Stimulated activated naive CD8-positive, alpha-beta T cell treated with anti-CD3 and anti-CD28 coated beads, Interleukin-15, Interleukin-2, amounts not matched to agents 100 U/mL and 50 U/mL, for 24 hours (primary cell): ENCODE measurements around the gene BCAS4.
A peak's percentile ranks its signal among the peaks of the same experiment; 100 is the strongest.
"Not testable (repeated sequence)": the region's sequence is repeated elsewhere in the genome, so short reads cannot be mapped to it uniquely, and the experiment has no call there.

ENCODE experiments used
- ATAC-seq: fragments of 150-1000 bp; cut with Tn5 transposase; one replicate; pipeline ENCODE4 v1.10.0; 2021
- DNase-seq: peaks from one replicate; pipeline ENCODE4 v3.0.0; 2021

Gene BCAS4

GRCh38 chr20:50876816-50877215 is 82.0 kb downstream of the BCAS4 start:
- DNase-seq (no peak), ATAC-seq (no peak)

DNA sequence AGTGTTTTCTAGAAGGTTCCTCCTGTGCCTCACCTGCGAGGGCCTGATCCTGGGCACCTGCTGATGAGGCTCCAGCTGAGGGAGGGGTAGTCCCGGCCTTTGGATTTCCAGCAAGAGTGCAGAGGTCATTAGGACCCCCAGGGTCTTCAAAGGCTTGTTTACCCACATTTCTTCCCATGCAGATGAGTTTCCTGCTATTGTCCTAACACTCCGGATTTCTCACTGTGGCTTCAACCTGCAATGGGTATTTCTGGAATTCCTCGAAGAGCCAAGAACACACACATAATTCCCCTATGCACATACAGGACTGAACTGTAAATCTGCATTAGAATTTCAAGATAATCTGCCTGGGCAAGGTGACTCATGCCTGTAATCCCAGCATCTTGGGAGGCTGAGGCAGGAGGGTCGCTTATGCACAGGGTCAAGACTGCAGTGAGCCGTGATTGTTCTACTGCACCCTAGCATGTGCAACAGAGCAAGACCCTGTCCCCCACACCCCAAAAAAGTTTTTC is 82.4 kb downstream of the BCAS4 start:
- no peak for DNase-seq
- ATAC-seq = no peak

DNA sequence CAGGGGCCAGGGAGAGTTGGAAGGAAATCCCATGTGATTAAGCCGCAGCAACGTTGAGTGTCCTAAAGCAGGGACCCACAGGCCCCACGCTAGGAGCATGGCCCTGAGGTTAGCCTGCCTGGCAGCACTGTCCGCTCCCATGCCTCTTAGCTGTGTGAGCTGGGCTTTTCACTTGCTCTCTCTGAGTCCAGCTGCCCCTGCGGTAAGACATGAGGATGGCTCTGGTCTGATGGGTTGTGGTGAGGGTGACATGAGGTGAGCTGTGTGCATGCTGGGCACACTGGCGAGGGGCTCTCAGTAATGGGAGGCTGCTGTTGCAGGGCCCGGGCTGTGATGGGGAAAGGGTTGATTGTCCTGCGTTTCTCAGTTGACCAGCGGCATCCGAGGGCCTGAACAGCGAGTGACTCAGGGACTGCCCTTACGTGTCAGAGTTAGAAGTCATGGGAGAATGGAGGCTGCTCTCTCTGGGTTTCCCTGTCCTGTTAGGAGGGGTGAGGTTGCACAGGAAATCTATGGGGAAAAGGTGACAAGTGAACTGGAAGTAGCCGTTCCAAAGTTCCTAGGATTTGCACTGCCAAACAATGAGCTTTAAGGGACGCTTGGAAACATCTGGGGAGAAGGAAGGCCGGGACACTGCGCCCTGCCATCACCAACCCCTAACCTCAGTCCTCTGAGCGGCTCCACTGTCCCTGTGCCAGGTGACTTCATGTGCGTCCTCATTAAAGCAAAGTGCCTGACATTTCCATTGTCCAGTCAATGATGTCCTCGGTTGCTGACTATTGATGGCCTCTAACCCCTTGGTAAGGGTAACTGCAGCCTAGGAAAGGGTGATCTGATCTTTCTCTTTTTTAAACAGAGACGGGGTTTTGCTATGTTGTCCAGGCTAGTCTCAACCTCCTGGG is 85.0 kb downstream of the BCAS4 start:
- DNase-seq (no peak), ATAC-seq (no peak)

DNA sequence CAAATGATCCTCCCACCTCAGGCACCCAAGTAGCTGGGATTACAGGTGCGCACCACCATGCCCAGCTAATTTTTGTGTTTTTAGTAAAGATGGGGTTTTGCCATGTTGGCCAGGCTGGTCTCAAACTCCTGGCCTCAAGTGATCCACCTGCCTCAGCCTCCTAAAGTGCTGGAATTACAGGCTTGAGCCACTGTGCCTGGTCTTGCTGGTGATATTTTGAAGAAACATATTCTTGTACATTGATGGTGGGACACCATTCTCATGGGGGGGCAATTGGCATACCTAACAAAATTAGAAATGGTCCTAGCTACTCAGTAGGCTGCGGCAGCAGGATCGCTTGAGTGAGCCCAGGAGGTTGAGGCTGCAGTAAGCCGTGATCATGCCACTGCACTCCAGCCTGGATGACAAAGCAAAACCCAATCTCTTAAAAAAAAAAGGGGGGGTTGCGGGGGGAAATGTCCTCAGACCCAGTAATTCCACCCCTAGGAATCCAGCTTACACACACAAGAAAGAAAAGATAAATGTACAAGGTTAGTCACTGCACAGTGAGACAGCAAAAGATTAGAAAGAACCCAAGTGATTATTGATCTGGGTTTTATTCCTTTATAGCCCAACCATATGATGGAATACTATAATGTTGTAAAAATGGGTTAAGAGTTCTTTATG is 87.0 kb downstream of the BCAS4 start:
- not testable (repeated sequence) for ATAC-seq, DNase-seq

DNA sequence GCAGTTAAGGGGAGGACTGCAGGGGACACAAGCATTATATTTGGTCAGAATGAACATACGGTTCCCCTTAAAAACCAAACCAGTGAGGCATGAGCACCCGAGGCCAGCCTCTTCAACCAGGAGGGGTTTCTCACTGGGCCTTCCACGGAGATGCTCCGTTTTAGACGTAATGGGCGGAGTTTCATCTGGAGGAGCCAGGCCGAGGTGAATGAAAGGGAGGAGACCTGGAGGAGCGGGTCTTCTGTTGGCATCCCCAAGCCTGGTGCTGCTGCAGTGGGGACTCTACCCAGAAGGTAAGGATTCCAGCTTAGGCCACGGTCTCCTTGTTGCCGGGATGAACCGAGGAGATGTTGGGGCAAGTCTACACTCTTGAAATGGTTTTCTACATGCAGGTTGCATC is 89.0 kb downstream of the BCAS4 start:
- DNase-seq (no peak), ATAC-seq (no peak)

- ATAC-seq = no peak
- DNase-seq = no peak
Measured at GRCh38 chr20:50885068-50885467, 90.2 kb downstream of the BCAS4 start.

- no peak for ATAC-seq
Measured at GRCh38 chr20:50885781-50886180, 90.9 kb downstream of the BCAS4 start.

GRCh38 chr20:50886184-50886790 is 91.4 kb downstream of the BCAS4 start:
- no peak for DNase-seq
- ATAC-seq = no peak

More at GRCh38 chr20:50885781-50886180, 90.9 kb downstream of the BCAS4 start:
- DNase-seq = no peak

DNA sequence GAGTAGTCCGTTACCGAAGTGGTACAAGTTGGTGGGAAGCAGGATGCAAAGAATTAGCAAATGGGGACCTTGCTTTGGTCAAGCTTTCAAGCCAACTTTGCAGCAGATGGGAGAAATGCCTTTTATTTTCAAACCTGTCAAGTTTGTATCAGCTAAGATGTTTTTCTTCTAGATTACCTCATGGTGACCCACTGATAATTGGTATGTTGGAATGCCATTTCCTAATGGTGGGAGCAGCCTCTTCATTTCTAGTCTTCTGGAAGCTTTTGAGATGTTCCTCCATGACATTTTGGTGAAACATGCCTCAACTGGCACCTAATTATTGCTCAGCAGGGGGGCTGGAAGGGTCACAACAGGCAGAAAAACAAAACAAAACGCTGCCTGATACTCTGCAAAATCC is 92.7 kb downstream of the BCAS4 start:
- DNase-seq = no peak
- ATAC-seq = no peak

GRCh38 chr20:50891138-50891537 is 96.3 kb downstream of the BCAS4 start:
- no peak for DNase-seq
- no peak for ATAC-seq

DNA sequence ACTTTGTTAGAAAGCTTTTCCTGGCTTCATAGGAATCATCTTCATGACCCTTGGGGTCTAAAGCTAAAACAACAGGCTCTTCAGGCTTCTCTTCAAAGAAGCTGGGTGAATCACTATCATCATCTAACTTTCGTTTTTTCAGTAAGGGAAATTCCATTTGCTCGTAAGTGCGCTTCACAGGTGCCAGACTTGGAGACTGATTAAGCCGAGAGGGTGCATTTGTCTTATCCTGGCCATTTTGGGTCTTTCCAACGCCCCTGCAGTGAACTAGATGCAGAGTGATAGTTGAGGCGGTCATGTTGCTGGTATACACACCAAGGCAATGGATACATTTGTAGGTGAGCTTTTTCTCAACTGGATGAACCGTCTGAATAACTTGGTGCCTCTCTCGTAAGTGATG is 97.5 kb downstream of the BCAS4 start:
- no peak for DNase-seq
- peak; percentile 53 for ATAC-seq

GRCh38 chr20:50893620-50894019 is 98.8 kb downstream of the BCAS4 start:
- DNase-seq = no peak
- no peak for ATAC-seq

- ATAC-seq (no peak), DNase-seq (no peak)
Measured at GRCh38 chr20:50895111-50895830, 100.4 kb downstream of the BCAS4 start.

GRCh38 chr20:50898475-50898874 is 103.6 kb downstream of the BCAS4 start:
- no peak for DNase-seq
- no peak for ATAC-seq

- no peak for ATAC-seq
- DNase-seq = no peak
Measured at GRCh38 chr20:50900261-50900660, 105.4 kb downstream of the BCAS4 start.

DNA sequence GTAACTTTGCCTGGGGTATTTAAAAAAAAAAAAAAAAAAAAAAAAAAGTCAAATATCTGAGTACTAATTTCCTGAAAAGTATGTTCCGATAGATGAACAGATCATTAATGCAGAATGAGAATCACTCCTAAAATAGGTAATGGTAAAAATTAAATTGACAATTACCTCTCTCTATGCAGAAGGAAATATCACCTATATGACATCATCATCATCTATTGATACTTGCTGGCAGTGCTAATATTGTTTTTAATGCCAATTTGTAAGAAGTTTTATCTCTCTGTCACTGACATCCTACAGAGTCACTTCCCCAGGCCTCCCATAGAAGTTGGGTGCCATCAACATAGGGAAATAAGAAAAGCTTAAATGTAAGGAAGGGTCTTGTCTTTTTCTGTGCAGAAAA is 106.4 kb downstream of the BCAS4 start:
- ATAC-seq (no peak), DNase-seq (no peak)

DNA sequence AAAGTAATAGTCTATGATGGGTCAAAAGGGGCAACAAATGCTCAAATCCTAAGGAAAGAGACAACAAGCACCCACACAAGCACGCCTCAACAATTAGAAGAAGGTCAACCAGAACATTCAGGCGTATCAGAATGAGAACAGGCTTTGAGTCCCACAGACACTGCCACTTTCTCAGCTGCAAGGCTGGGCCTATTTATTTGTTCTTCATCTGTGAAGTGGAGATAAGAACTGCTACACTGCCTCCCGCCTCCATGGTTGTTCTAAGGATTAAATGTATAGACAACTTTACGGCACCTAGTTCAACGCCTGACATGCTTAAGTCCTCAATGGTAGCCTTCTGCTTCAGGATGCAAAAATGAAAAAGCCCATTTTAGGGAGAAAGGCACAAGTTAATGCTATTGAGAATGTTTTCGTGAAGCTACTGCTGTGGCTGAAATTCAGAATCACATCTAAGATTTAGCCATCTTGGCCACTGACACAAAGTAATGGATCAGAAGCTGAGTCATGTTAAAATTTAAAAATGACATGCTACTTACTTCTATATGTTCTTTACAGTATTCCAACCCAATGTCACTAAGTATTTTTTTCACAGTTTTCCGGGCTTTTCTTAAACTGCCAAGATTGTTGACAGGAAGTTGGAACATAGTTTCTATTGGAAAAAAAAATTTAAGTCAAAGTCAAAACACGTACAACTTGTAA is 108.6 kb downstream of the BCAS4 start:
- ATAC-seq (no peak), DNase-seq (no peak)

DNA sequence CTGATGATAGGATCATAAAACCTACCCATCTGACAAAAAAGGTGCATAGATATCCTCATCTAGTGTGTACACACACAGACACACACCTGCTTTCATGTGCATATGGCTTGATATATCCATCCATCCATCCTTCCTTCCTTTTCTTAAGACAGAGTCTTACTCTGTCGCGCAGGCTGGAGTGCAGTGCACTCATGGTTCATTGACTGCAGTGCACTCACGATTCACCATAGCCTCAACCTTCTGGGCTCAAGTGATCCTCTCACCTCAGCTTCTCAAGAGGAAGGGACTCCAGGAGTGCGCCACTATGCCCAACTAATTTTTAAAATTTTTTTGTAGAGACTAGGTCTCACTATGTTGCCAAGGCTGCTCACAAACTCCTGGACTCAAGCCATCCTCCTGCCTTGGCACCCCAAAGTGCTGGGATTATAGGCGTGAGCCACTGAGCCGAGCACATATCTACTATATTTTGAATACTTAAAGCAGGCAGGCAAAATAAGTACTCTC is 109.3 kb downstream of the BCAS4 start:
- ATAC-seq = no peak
- DNase-seq = no peak

DNA sequence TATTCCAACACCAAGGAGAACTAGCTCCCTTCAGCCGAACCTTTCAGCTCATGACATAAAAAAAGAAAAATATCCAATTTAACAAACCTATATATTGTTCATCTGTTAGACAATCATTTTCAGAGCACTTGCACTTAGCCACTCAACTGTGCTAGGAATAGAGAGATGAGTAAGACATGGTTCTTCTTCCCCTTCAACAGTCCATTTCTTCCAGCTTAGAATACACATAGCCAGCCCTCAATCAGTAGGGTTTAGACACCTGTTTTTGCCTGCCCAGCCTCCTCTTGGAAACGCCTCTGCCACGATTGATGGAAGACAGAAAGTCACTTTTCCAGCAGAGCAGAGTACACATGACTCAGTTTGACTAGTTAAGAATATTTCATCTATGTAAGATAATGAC is 114.6 kb downstream of the BCAS4 start:
- ATAC-seq (no peak), DNase-seq (no peak)

- DNase-seq = no peak
- ATAC-seq = no peak
Measured at GRCh38 chr20:50911030-50911429, 116.2 kb downstream of the BCAS4 start.

- ATAC-seq (peak; percentile 21), DNase-seq (no peak)
Measured at GRCh38 chr20:50911716-50912115, 116.9 kb downstream of the BCAS4 start.
